Activated CD4-positive, alpha-beta T cell treated with anti-CD3 and anti-CD28 coated beads, Interleukin-2, amount 50 U/mL, for 1 hour (primary cell): ENCODE results near the gene ZNF669.
A peak's percentile ranks its signal among the peaks of the same experiment; 100 is the strongest.
"Not testable (repeated sequence)": the region's sequence is repeated elsewhere in the genome, so short reads cannot be mapped to it uniquely, and the experiment has no call there.

Experiments
- DNase-seq: peaks from one replicate; pipeline ENCODE4 v3.0.0-alpha.2; 2020

Gene ZNF669

DNA sequence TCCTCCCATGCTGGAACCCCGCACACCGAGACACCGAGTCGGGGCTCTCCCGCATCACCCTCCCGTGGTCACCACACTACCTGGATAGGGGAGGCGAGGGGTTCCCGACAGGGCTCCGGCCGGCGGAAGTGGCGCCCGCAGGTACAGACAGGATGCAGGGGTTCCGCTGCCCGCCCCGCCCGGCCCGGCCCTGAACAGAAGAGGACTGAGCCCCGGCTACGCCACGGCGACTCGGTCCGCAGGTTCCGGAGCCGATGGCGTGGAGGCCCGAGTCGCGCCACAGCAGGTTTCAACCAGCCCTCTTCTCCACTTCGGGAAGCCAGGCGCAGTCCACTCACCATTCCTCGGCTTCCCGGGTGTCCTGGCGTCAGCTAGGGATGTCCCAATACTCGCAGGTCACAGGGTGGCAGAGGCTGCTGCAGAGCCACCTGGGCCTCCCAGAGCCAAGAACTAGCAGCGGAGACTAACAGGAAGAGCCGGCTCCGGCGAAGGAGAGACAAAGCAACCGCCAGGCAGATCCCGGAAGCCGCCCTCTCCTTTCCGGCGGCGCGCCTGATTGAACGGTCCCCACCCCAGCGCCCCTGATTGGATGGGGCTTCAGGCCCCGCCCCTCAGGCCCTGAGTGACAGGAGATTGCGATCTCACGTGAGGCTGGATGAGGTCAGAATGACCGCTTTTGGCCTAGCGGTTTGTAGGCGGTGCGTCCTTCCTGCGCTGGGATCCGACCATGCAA is at the start of gene ZNF669:
Gene ZNF669, minus strand, starts transcription at position 498 of the 733 bp plus-strand sequence. Its CDS starts 157 bp downstream, at position 341.
- DNase-seq: peak; percentile 88

DNA sequence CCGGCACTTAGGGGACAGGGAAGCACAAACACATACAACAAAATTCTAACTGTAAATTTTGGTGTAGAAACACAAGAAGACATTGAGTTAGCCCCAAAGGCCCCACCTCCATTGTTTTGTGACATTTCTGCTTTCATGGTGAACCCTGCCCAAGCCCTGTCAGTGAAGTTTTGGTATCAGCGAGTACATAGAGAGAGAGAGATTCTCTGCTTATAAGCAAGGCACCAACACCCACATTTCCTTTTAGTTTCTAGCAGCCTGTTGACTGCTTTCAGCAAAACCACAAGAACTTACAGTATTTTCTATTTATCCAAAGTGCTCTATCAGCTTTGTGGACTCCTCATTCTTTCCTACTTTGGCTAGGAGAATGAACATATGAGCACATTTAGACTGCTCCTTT is 43.6 kb upstream of the ZNF669 start:
- no peak for DNase-seq

DNA sequence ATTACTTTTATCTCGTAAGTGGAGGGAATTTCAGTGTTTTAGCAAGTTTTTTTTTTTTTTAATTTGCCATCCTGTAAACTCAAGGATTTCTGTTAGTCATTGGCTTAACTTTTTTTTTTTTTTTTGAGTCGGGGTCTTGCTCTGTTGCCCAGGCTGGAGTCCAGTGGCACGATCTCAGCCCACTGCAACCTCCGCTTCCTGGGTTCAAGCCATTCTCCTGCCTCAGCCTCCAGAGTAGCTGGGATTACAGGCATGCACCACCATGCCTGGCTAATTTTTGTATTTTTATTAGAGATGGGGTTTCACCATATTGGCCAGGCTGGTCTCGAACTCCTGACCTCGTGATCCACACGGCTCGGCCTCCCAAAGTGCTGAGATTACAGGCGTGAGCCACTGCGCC is 43.0 kb upstream of the ZNF669 start:
- not testable (repeated sequence) for DNase-seq

DNA sequence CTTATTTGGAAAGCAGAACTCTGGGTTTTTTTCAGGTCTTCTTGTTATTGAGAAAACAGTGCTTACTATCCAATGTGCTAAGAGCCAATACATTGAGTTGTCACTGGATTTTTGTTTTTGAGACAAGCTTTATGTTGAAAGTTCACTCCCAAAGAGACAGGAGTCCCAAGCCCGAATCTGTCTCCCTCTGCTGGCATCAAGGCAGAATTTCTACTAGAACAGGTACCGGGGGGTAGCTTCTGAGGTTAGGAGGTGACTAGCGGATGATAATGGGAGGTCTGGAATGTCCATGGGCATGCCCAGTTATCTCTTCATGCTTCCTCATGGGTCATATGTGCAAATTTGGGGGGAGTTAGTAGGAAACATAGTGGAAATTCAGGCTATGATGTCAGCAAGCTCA is 42.5 kb upstream of the ZNF669 start:
- no peak for DNase-seq

DNA sequence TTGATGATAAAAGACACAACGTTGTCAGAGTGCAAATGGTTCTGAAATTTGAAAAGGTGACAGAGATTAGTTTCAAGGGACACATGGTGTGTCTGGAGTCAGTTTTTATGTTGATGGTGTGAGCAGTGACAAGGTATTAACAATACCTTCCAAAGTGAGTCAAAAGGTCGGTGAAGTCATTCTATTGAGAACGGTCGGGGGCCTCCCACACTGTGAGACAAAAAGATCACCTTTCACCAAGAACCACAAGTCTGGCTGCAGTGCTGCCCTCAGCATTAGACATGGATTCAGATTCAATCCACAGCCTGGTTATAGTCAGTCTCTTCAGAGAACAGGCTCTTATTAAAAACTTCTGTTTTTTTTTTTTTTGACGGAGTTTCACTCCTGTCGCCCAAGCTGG is 41.1 kb upstream of the ZNF669 start:
- DNase-seq: no peak

DNA sequence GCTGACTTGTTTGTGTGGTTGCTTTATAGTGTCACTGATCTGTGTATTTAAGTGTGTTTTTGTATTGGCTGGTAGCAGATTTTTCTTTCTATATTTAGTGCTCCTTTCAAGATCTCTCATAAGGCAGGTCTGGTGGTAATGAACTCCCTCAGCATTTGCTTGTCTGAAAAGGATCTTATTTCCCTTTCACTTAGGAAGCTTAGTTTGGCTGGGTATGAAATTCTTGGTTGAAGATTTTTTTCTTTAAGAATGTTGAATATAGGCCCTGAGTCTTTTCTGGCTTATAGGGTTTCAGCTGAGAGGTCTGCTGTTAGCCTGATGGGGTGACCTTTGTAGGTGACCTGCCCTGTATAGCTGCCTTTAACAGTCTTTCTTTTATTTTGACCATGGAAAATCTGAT is 35.4 kb upstream of the ZNF669 start:
- not testable (repeated sequence) for DNase-seq

DNA sequence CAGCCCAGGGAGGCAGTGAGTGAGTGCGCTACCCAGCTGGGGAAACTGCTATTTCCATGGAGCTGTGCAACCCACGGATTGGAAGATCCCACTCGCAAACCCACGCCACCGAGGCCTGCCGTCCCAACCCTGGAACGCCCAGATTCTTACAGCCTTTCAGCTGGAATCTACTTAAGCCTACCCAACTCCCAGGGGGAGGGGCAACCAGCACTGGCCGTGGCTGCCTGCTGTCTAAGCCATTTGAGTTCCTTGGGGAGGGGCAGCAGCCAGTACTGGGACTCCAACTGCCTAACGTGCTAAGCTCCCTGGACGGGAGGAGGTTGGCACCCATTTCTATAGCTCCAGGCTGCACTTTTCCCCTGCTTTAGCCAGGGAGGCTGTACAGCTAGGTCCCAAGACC is 27.1 kb upstream of the ZNF669 start:
- DNase-seq: no peak

DNA sequence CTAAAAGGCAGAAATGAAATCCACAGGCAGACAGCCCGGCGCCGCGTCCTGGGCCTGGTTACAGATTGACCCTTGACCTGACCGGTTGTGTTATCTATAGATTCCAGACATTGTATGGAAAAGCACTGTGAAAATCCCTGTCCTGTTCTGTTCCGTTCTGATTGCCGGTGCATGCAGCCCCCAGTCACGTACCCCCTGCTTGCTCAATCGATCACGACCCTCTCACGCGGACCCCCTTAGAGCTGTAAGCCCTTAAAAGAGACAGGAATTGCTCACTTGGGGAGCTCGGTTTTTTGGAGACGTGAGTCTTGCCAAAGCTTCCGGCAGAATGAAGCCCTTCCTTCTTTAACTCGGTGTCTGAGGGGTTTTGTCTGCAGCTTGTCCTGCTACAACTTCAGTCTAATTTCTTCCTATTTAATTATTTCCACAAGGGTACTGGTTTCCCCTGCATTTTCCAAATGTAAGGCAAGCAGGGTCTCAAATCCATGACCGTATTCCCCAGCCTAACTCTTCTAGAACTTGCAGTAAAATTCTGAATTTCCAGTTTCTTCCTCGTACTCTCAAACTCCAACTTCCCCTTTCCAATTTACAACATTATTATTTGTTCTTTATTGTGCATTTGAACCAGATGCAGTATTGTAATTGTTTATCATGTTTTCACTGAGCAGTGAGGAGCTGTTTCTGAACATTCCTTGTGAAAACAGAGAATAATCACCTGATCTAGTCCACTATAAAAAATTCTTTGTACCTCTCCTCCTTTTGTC is 23.5 kb upstream of the ZNF669 start:
- DNase-seq: not testable (repeated sequence)

DNA sequence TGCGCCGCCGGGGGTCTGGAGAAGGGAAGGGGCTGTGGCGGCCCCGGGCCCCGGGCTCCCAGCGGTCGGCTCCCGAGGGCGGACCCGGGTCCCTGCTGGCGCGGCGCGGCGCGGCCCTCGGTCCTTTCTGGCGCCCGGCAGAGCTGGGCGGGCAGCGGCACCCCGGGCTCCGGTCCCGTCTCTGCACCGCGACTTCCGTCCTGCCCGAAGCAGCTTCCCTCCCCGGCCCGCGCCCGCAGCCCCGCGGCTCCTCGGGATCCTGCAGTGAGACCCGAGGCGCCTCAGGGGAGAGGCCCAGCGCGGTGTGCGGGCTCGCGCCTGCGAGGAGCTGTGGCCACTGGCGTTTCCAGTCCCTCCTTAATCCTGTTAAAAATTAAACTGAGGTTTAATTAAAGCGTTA is 22.4 kb upstream of the ZNF669 start:
- DNase-seq: not testable (repeated sequence)

DNA sequence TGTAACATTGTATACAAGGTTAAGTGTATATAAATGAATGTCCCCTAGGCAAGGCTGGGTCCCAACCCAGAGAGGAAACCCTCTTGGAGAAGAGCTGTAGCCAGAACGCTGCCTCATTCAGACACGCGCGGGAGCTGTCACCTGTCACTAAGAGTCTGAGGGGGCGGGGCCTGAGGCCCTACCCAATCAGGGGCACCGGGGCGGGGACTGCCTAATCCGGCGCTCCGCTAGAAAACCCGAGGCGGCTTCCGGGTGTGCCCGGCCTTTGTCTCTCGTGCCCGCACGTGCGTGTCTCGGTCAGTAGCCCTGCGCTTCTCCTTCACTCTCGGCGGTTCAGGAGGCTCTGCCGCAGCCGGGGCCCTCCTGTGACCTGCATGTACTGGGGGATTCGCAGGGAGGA is 22.0 kb upstream of the ZNF669 start:
- not testable (repeated sequence) for DNase-seq

DNA sequence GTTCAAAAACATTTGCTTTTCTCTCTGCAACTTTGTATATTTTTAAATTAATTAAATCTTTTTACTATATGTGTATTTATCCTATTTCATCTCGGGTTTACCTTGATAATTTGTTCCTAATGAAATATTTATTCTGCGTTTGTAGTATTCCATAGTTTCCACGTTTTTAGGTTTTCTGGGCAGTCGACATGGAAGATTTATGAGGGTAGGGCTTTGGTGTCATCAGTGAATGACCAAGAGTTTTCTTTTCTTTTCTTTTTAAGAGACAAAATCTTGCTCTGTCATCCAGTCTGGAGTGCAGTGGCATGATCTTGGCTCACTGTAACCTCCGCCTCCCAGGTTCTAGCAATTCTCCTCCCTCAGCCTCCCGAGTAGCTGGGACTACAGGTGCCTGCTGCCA is 17.2 kb upstream of the ZNF669 start:
- DNase-seq: no peak

DNA sequence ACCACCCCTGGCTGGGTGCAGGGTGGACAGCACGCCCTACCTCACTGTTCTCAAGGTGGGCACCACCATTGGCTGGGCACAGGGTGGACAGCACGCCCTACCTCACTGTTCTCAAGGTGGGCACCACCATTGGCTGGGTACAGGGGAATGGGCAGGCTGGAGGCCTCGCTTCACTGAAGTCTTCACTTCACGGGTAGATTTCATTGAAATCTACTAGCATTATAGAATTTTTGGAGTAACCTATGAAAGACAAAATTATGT is 16.2 kb upstream of the ZNF669 start:
- not testable (repeated sequence) for DNase-seq

DNA sequence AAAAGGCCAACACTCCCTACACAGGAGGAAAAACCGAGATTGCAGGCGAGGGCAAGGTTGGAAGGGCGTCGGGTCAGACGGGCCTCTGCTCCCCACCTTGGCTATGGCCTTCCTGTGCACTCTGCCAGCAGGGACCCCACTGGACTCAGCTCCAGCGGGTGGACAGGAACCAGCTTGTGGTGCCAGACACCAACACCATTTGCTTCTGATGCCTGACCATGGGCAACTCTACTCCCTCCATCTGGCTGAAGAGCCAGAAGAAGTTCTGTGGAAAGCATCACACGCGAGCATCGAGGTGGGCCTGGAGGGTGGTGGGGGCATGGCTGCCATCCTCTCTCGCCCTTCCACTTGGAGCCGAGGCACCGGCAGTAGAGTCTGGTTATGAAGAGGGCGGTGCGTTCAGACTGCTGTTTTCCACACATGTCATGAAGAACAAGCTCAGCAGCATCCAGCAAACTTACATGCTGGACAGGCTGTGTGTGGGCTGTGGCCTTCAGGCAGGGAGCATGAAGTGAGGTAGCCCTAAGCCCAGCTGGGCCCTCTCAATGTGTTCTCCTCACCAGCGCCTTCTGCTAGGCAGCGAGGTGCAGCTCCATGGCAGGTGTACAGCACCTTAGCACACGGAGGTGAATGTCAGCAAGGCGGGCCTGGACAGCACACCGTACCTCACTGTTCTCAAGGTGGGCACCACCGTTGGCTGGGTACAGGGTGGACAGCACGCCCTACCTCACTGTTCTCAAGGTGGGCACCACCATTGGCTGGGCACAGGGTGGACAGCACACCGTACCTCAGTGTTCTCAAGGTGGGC is 15.6 kb upstream of the ZNF669 start:
- DNase-seq: no peak

DNA sequence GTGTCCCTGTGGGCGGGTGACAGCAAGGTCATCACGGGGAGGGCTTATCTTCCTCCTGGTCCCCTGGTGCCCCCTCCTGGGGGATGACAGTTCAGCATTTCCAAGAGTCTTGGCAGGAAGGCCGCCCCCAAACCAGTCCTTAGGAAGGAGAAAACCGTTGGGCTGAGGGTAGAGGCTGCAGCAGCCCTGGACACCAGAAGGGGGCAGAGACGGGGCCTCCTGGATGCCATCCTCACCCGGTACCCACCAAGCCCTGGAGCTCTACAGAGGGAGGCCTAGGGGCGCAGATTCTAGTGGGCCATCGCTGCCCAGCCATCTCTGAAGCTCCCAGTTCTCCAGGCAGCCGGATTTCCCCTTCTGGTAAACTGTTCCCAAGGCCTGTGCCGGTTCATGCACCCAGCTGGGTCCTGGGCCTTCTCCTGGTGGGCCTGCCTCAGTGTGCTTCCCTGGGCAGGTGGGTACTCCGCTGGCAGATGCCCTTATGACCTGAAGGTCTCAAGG is 14.8 kb upstream of the ZNF669 start:
- no peak for DNase-seq

DNA sequence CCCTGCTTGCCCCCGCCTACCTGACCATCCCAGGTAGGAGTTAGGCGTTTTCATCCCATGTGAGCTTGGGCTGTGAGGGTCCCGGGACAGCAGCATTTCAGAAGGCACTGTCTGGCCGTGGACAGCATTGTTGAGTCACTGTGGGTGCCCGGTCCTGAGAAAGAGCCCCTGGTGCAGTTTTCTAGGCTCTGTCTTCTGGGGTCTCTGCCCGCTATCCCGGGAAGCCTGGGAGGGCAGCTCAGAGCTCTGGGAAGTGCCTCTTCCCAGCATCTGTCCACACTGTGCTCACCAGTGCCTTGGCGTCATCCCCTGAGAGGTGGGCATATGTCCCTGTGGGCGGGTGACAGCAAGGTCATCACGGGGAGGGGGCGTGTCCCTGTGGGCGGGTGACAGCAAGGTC is 11.4 kb upstream of the ZNF669 start:
- no peak for DNase-seq

DNA sequence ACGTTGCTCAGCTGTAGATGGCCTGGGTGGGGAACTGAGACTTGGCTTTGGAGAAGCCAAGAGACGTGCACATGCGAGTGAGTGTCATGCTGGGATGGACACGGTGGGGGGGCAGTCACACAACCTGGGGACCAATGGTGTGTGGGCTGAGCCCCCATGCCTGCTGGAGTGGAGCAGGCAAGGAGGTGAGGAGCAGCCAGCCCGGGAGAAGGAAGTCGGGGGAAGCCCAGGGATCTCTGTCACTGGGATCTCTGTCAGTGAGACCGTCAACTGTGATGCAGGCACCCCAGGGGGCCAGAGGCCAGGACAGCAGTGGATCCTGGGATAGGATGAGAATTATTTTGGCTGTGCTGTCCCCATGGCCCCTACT is 11.0 kb upstream of the ZNF669 start:
- DNase-seq: no peak

DNA sequence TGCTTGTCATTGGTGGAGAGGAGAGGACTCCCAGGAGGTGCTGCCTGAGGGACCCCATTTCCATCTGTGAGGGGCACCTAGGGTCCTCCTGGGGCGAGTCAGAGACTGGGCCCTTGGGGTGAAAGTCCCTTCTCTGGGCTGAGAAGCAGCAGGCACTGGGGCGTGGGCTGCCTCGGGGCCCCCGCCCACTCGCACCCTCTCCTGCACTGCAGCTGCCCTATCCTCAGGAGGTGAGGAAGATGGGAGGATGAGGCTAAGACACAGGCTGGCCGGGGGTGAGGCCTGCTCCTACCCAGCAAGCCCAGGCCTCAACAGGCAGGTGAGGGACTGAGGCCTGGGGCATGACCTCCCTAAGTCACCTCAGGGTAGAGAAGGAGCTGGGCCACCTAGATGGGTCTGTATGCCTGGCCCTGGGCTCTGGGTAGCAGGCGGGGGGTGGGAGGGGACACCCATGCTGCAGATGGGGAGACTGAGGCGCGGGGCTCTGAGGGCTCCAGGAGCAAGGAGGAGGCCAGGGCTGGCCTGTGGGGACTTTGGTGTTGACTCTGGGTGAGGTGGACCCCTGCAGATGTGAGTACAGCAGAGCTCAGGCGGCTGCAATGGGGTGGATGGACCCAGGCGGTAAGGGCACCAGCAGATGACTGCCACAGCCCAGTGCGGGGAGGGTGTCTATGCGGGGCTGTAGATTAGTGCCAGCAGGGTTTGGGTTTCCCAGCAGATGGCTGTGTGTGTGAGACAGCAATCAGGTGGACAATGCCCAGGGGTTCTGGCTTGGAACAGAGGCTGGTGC is 10.4 kb upstream of the ZNF669 start:
- DNase-seq: no peak

DNA sequence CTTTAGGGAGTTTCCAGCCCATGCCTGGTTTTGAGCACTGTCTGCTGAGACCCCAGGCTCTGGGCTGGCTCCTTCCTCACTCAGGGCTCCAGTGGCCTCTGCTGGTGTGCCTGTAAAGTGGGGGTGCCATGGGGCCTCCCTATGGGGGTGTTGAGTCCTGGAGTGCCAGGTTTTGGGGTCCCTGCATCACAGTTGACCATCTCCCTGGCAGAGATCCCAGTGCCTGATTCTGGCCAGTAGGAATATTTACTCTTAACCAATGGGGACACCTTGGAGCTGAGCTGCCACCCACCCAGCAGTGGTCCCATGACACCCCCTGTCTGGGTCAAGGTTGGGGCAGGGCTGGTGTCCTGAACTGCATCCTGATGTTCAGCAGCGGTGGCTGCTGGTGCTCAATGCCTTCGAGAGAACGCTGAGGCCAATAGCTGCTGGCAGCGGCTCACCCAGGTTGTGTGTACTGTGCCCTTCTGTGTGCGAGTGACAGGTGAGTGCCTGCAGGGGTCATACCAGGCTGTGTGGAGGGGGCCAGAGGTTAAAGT is 9.6 kb upstream of the ZNF669 start:
- no peak for DNase-seq

DNA sequence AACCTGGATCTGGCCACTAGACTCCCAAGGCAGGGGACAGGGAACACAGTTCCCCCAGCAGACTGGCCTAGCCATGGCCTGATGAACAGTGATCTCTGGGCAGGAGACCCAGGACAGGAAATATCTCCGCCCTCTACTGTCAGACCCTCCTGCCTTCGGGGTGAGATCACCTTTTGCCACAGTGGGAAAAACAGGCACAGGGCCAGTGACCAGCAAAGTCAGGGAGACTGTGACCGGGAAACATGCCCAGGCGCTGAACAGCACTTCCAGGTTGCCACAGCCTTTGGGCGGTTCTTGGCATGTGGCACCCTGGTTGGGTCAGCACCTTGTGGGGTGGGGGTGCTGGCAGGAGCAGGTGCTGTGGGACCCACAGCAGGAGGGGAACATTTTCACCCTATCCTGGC is 8.9 kb upstream of the ZNF669 start:
- DNase-seq: no peak

DNA sequence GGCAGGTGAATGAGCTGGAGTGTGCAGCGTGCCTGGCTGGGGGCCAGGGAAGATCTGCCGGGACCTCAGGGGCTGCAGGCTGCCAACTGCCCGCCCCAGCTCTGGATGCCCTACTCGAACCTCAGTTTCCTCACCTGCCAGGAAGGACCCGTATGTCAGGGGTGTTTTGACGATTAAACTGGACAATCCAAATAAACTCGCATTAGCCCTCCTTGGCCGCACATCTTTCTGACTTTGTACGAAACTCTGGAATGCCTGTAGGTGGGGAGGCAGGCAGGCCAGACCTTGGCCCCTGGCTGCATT is 8.3 kb upstream of the ZNF669 start:
- DNase-seq: no peak

DNA sequence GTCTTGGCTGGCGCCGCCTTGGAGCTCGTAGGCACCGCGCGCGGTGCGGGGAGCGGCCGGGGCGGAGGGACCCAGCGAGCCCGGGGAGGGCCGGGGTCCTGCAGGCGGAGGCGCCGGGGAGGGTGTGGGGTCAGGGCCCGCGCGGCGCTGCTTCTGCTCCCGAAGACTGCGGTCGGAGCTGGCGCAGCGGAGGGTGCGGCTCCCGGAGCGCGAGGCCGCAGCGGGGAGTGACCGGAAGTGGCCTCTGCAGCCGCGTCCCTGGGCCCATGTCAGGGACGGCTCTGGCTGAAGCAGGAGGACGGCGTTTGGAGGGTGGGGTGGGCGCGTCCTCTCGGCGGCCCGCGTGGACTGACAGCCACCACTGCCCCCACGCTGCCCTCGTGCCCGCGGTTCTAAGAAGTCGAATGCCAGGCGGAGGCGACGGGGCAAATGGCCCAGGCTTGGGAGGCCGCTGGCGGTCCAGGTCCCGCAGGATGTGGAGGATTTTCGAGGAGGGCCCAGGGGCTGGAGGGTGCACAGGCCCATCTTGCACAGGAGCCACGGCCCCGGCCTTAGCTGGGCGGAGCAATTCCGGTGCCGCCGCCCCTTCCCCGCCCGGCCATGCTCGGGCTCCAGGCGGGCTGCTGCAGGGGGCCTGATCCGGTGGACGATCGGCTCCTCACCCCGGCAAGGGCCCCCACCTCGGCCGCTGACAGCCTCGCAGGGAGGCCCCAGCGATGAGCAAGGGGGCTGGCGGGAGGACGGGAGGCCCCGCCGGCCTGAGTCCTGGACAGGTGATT is 7.7 kb upstream of the ZNF669 start:
- no peak for DNase-seq

DNA sequence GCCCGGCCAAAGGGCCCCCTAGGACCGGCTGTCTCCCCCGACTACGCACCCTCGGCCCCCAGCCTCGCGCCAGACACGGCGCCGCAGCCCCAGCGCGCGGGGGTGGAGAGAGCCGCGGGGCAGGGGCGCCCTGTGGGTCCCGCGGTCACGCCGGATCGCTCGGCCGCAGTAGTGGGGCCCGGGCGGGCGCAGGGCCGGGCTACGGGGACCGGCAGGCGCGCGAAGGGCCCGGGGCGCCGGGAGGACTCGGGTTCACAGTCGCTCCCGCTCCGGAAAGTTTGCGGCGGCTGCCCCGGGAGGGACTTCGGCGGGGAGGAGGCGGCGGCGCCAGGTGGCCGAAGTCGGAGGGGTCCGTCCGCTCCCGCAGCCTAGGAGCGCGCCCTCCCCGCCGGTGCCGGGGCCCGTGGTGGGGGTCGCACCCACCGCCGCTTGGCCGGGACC is 7.1 kb upstream of the ZNF669 start:
- DNase-seq: no peak
